PC-3 (cell line): Measurements from ENCODE around the gene MED19. TPM values are rescaled to one million over a fixed set of nuclear protein-coding genes. Genes with fewer than 3 reads are reported as not detected.
A peak's percentile ranks its signal among the peaks of the same experiment; 100 is the strongest.

Experiments used
- ATAC-seq: fragments of 200-7000 bp; cut with Tn5 transposase; 2 replicates; pipeline ENCODE4 v1.9.1; 2020; ENCODE audit warnings: mild to moderate bottlenecking, moderate library complexity
- BruUV-seq: library from RNA; stranded (reverse); fragments of 400-500 nt; replicated peaks from 2 replicates; lab custom pipeline; 2021; lab: Mats Ljungman, UMichigan
- CTCF ChIA-PET: fragments of 300-600 bp; sonication (Branson Sonifier 250); formaldehyde crosslinking; loops from one replicate; lab custom pipeline; 2022; ENCODE audit warnings: antibody characterized with exemption; lab: Charles Lee
- POLR2A ChIA-PET: fragments of 300-600 bp; sonication (Branson Sonifier 250); formaldehyde crosslinking; loops from one replicate; lab custom pipeline; 2022; ENCODE audit warnings: antibody characterized with exemption; ENCODE audit not compliant: unreplicated experiment; lab: Charles Lee
- DNase-seq: peaks from one replicate; pipeline ENCODE4 v3.0.0-alpha.2; 2015
- H2AFZ ChIP-seq: fragments of 300-600 bp; sonication (generic); 2 replicates; pipeline ENCODE4 v1.6.0; 2016; ENCODE audit warnings: antibody characterized with exemption, low read length
- H3F3A ChIP-seq: fragments of 300-600 bp; sonication (generic); one replicate; pipeline ENCODE4 v1.6.0; 2017; ENCODE audit warnings: antibody characterized with exemption, low read length, control low read depth, mild to moderate bottlenecking; ENCODE audit not compliant: unreplicated experiment
- H3K27ac ChIP-seq: fragments of 300-600 bp; sonication (generic); 2 replicates; pipeline ENCODE4 v1.5.1; 2016; ENCODE audit warnings: mild to moderate bottlenecking, low read length
- H3K27me3 ChIP-seq: fragments of 300-600 bp; sonication (generic); 2 replicates; pipeline ENCODE4 v1.6.1; 2016; ENCODE audit warnings: low read length, mixed read lengths
- H3K36me3 ChIP-seq: fragments of 300-600 bp; sonication (generic); 2 replicates; pipeline ENCODE4 v1.6.1; 2016; ENCODE audit warnings: low read depth, mixed run types, low read length, mixed read lengths
- H3K4me1 ChIP-seq: fragments of 300-600 bp; sonication (generic); 2 replicates; pipeline ENCODE4 v1.5.1; 2016; ENCODE audit warnings: low read length; ENCODE audit not compliant: insufficient read depth
- H3K4me2 ChIP-seq: fragments of 300-600 bp; sonication (generic); 2 replicates; pipeline ENCODE4 v1.6.0; 2016; ENCODE audit warnings: low read length
- H3K4me3 ChIP-seq: fragments of 300-600 bp; sonication (generic); 2 replicates; pipeline ENCODE4 v1.5.1; 2016; ENCODE audit warnings: mild to moderate bottlenecking, low read length, mixed read lengths
- H3K79me2 ChIP-seq: fragments of 300-600 bp; sonication (generic); 2 replicates; pipeline ENCODE4 v1.6.1; 2017; ENCODE audit warnings: low read length, mixed read lengths
- H3K9ac ChIP-seq: fragments of 300-600 bp; sonication (generic); 2 replicates; pipeline ENCODE4 v1.6.0; 2016; ENCODE audit warnings: mild to moderate bottlenecking, low read length
- H3K9me2 ChIP-seq: fragments of 300-600 bp; sonication (generic); replicated peaks from 2 replicates; pipeline ENCODE4 v1.6.1; 2016; ENCODE audit warnings: mixed run types, low read length, mixed read lengths
- H3K9me3 ChIP-seq: fragments of 300-600 bp; sonication (generic); 2 replicates; pipeline ENCODE4 v1.6.1; 2016; ENCODE audit warnings: low read length, mixed read lengths
- H4K20me1 ChIP-seq: fragments of 300-600 bp; sonication (generic); 2 replicates; pipeline ENCODE4 v1.6.1; 2016; ENCODE audit warnings: low read length, mixed read lengths
- CTCF ChIP-seq: fragments of 300-600 bp; sonication (generic); conservative IDR thresholded peaks from 2 replicates; pipeline ENCODE4 v1.5.1; 2017; ENCODE audit warnings: antibody characterized with exemption, low read depth, mild to moderate bottlenecking, low read length
- EZH2 ChIP-seq: fragments of 300-600 bp; sonication (generic); IDR thresholded peaks from one replicate; pipeline ENCODE4 v1.6.1; 2017; ENCODE audit warnings: antibody characterized with exemption, mild to moderate bottlenecking, low read length; ENCODE audit not compliant: unreplicated experiment
- EZH2phosphoT487 ChIP-seq: fragments of 300-600 bp; sonication (generic); IDR thresholded peaks from 2 replicates; pipeline ENCODE4 v1.6.1; 2018; ENCODE audit warnings: mild to moderate bottlenecking, antibody characterized with exemption, low read length, borderline replicate concordance
- intact Hi-C: fragments of 100-400 bp; cut with micrococcal nuclease; formaldehyde crosslinking; loops from 2 replicates; pipeline ENCODE4 v1.9.0; 2023
- total RNA-seq: library from RNA; depleted of rRNA; stranded (reverse); fragments of >200 nt; gene quantifications from 2 replicates; pipeline ENCODE4 v1.2.3, GENCODE V29; 2014

MED19 gene
- total RNA-seq, 1 experiment from 2014 or later = 41.8 TPM

- ChIA-PET POLR2A (no interaction called here), CTCF (no interaction called here)
- intact Hi-C loops = no loop called here
- no peak overlapping the region for H3K4me3 ChIP-seq
- no peaks in the 10 kb centered on the region for H3K9me2 ChIP-seq
- H4K20me1 ChIP-seq = peaks cover 2% of the 10 kb centered on the region; the same call in 1 of the 2 replicates
- ATAC-seq (no peak), DNase-seq (no peak)
- no peak overlapping the region for H3K4me2 ChIP-seq
- H3K9ac ChIP-seq = no peak overlapping the region
- peaks cover 21% of the 10 kb centered on the region for H3K36me3 ChIP-seq
- H3K79me2 ChIP-seq = peaks cover 27% of the 10 kb centered on the region
- H3K4me1 ChIP-seq = peaks cover 7% of the 10 kb centered on the region
- no peaks in the 10 kb centered on the region for H3F3A ChIP-seq
- no peak for TF ChIP-seq EZH2phosphoT487
- no TSS peak for BruUV-seq
- no peaks in the 10 kb centered on the region for H3K27me3 ChIP-seq
- H3K27ac ChIP-seq = no peak overlapping the region
- H3K9me3 ChIP-seq = no peaks in the 10 kb centered on the region
- no peak overlapping the region for H2AFZ ChIP-seq
Observed at GRCh38 chr11:57663975-57664374, 48.0 kb downstream of the MED19 start.

- H3F3A ChIP-seq = no peaks in the 10 kb centered on the region
- no peak overlapping the region for H3K4me2 ChIP-seq
- ATAC-seq (no peak), DNase-seq (peak; percentile 40)
- 0 out of 2 replicates have a peak, but pooled peaks cover 3% of the 10 kb centered on the region for H4K20me1 ChIP-seq
- intact Hi-C loops = no loop called here
- CTCF ChIA-PET = no interaction called here
- peaks cover 21% of the 10 kb centered on the region for H3K36me3 ChIP-seq
- no peak overlapping the region for H3K27ac ChIP-seq
- H3K79me2 ChIP-seq = peaks cover 28% of the 10 kb centered on the region
- H3K4me3 ChIP-seq = no peak overlapping the region
- no peaks in the 10 kb centered on the region for H3K9me3 ChIP-seq
- H3K9me2 ChIP-seq = no peaks in the 10 kb centered on the region
- POLR2A ChIA-PET = no interaction called here
- H3K4me1 ChIP-seq = peaks cover 7% of the 10 kb centered on the region
- TF ChIP-seq EZH2 (no peak), CTCF (peak; percentile 52; the same call in 1 of the 2 replicates)
- H3K9ac ChIP-seq = no peak overlapping the region
- H3K27me3 ChIP-seq = no peaks in the 10 kb centered on the region
- BruUV-seq = no TSS peak
- no peak overlapping the region for H2AFZ ChIP-seq
Observed at GRCh38 chr11:57662893-57663292, 49.1 kb downstream of the MED19 start.

- intact Hi-C loops = no loop called here
- TF ChIP-seq CTCF = no peak
- no peak for TF ChIP-seq EZH2phosphoT487
- TF ChIP-seq EZH2 = no peak
- Histone ChIP-seq H3K4me2 (no peak overlapping the region), H3K4me1 (peaks cover 8% of the 10 kb centered on the region), H3K9me3 (no peaks in the 10 kb centered on the region), H3K36me3 (peaks cover 21% of the 10 kb centered on the region), H3K9me2 (no peaks in the 10 kb centered on the region), H3K79me2 (peaks cover 32% of the 10 kb centered on the region), H2AFZ (no peak overlapping the region), H3K27me3 (no peaks in the 10 kb centered on the region), H3K4me3 (no peak overlapping the region), H3F3A (no peaks in the 10 kb centered on the region), H4K20me1 (0 out of 2 replicates have a peak, but pooled peaks cover 3% of the 10 kb centered on the region), H3K27ac (no peak overlapping the region), H3K9ac (no peak overlapping the region)
- ChIA-PET CTCF (no interaction called here), POLR2A (no interaction called here)
- ATAC-seq (no peak), DNase-seq (no peak)
- BruUV-seq = no TSS peak
Observed at GRCh38 chr11:57659669-57660068, 52.3 kb downstream of the MED19 start.
